ENCODE results near the gene PPM1M. TPM values are rescaled to one million over a fixed set of nuclear protein-coding genes. Genes with fewer than 3 reads are reported as not detected.

Gene PPM1M
- total RNA-seq, 2 donors from 2014 or later: 22.4 to 33.2 TPM

DNA sequence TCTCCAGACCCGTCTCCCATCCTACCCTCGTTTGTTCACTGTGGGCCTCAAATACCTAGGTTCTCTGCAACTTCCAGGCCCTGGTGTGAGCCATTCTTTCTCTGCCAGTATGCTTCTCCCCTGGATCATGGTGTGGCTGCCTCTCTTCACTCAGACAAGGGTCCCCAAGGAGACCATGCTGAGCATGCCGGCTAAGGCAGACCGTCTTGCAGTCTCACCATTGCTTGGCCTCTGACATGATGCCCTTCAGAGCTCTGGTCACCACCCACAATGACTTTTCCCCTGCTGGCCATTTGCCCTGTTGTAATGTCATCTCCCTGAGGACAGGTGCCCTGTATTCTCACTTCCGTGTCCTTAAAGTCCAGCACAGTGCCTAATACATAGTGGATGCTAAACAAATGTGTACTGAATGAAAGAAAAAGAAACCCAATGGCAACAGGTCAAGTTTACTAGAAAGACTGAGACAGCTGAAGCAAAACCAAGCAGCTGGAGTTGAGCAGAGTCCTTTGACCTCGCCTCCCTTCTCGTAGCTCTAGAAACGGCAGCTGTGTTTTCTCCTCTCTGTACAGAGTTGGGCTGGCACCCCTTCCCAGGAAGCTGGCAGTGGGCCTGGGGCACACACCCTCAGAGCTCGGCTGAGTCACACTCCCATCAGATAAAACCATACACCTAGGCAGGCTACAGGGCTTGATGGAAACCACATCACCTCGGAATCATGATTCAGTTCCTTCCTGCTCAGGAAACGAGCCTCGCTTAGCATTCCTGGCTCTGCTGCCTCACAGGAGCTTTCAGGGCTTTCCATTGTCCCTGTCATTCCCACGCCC, 28.8 kb upstream of the PPM1M start:
- Histone ChIP-seq H3K4me3 (no peak overlapping the region), H3K27ac (peak overlapping the region; percentile 72 to 74), H3K4me1 (replicated peaks) (peaks cover 29% of the 10 kb centered on the region), H3K27me3 (replicated peaks; ENCODE audit: insufficient read depth) (no peaks in the 10 kb centered on the region), H3K9me3 (no peaks in the 10 kb centered on the region), H3K36me3 (peaks cover 4 to 6% of the 10 kb centered on the region in 2 donors)
- WGBS: 32% methylated on average over 13 of the region's 13 CpGs
- TF ChIP-seq POLR2A (IDR thresholded peaks at IDR 0.05) (no peak), POLR2AphosphoS5 (IDR thresholded peaks at IDR 0.05) (peak; percentile 89)
- DNase-seq (ENCODE audit: low spot score): peak; percentile 89
- intact Hi-C loops (cut with DNase I): no loop called here

DNA sequence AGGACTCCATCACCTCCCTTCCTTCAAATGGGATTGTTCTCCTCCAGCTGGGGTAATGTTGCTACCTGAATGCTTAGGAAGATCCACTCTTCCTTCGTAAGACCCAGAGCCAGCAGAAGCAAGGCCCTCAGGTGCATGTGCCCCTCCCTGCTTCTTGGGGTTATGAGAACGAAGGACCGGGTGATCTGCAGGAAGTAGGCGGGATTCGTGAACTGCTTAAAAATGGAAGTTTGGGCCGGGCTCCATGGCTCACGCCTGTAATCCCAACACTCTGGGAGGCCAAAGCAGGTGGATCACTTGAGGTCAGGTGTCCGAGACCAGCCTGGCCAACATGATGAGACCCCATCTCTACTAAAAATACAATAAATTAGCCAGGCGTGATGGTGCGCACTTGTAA, 28.2 kb upstream of the PPM1M start:
- DNase-seq (ENCODE audit: low spot score): no peak

DNA sequence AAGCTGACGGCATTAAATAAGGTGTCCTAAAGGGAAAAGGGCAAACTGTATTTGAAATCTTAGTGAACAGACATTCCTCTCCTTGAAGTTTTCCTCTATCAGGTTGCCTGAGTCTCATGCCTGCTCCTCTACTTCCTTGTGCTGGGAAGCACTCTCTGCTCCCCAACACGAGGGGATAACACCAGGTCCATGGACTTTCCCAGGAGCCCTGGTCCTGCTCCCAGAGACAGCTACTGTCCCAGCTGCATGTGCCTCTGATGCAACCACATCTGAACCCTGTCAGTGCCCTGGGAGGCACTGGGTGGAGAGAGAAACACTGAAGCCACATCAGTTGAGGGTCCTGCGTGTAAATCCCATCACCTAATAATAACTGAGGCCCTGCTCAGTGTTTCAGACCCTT, 27.5 kb upstream of the PPM1M start:
- peaks cover 0 to 5% of the 10 kb centered on the region in 2 donors for H3K36me3 ChIP-seq
- no peak for TF ChIP-seq POLR2AphosphoS5 (IDR thresholded peaks at IDR 0.05)
- no peak for TF ChIP-seq CTCF (IDR thresholded peaks at IDR 0.05)
- no peak for TF ChIP-seq POLR2A (IDR thresholded peaks at IDR 0.05)
- no peaks in the 10 kb centered on the region for H3K27me3 ChIP-seq (replicated peaks; ENCODE audit: insufficient read depth)
- no peaks in the 10 kb centered on the region for H3K9me3 ChIP-seq
- no peak overlapping the region for H3K4me3 ChIP-seq
- peak overlapping the region; percentile 72 to 74 for H3K27ac ChIP-seq
- intact Hi-C loops (cut with DNase I): no loop called here
- no peak for DNase-seq (ENCODE audit: low spot score)
- 72% methylated on average over 3 of the region's 3 CpGs for WGBS
- H3K4me1 ChIP-seq (replicated peaks): peaks cover 29% of the 10 kb centered on the region

More for the DNA sequence above, 28.2 kb upstream of the PPM1M start:
- intact Hi-C loops (cut with DNase I): no loop called here
- H3K4me1 ChIP-seq (replicated peaks): peaks cover 29% of the 10 kb centered on the region
- peak overlapping the region; percentile 72 to 74 for H3K27ac ChIP-seq
- no peak overlapping the region for H3K4me3 ChIP-seq
- peaks cover 4 to 5% of the 10 kb centered on the region in 2 donors for H3K36me3 ChIP-seq
- TF ChIP-seq CTCF (IDR thresholded peaks at IDR 0.05): no peak
- no peak for TF ChIP-seq POLR2A (IDR thresholded peaks at IDR 0.05)
- no peak for TF ChIP-seq POLR2AphosphoS5 (IDR thresholded peaks at IDR 0.05)
- no peaks in the 10 kb centered on the region for H3K9me3 ChIP-seq
- H3K27me3 ChIP-seq (replicated peaks; ENCODE audit: insufficient read depth): no peaks in the 10 kb centered on the region
- 63% methylated on average over 10 of the region's 10 CpGs for WGBS

GRCh38 chr3:52218454-52218853, 27.1 kb upstream of the PPM1M start:
- no peak for DNase-seq (ENCODE audit: low spot score)
- no peaks in the 10 kb centered on the region for H3K9me3 ChIP-seq
- H3K36me3 ChIP-seq: peaks cover 0 to 5% of the 10 kb centered on the region in 2 donors
- no peaks in the 10 kb centered on the region for H3K27me3 ChIP-seq (replicated peaks; ENCODE audit: insufficient read depth)
- peaks cover 29% of the 10 kb centered on the region for H3K4me1 ChIP-seq (replicated peaks)
- 59% methylated on average over 12 of the region's 12 CpGs for WGBS
- H3K4me3 ChIP-seq: no peak overlapping the region
- peak overlapping the region; percentile 72 to 74 for H3K27ac ChIP-seq
- TF ChIP-seq CTCF (IDR thresholded peaks at IDR 0.05) (no peak), POLR2A (IDR thresholded peaks at IDR 0.05) (no peak), POLR2AphosphoS5 (IDR thresholded peaks at IDR 0.05) (no peak)
- intact Hi-C loops (cut with DNase I): no loop called here

GRCh38 chr3:52218937-52219650, 26.5 kb upstream of the PPM1M start:
- DNase-seq (ENCODE audit: low spot score): peak; percentile 67
- 28% methylated on average over 6 of the region's 6 CpGs for WGBS

More at GRCh38 chr3:52218937-52219650, 26.5 kb upstream of the PPM1M start:
- Histone ChIP-seq H3K9me3 (no peaks in the 10 kb centered on the region), H3K27me3 (replicated peaks; ENCODE audit: insufficient read depth) (no peaks in the 10 kb centered on the region), H3K36me3 (peaks cover 0 to 5% of the 10 kb centered on the region in 2 donors), H3K4me3 (no peak overlapping the region), H3K4me1 (replicated peaks) (peaks cover 29% of the 10 kb centered on the region), H3K27ac (peak overlapping the region; percentile 72 to 74)
- TF ChIP-seq POLR2AphosphoS5 (IDR thresholded peaks at IDR 0.05) (peak; percentile 45), CTCF (IDR thresholded peaks at IDR 0.05) (peak in 1 of 4 experiments; percentile 10), POLR2A (IDR thresholded peaks at IDR 0.05) (no peak)
- intact Hi-C loops (cut with DNase I): no loop called here

Data from prostate gland (tissue), 2 donors.